HL-60 (cell line): ENCODE results near the gene FOXP1.

Experiments used
- POLR2AphosphoS5 ChIP-seq: IDR thresholded peaks from 2 replicates; pipeline ENCODE4 v1.6.1; 2012; ENCODE audit warnings: low read depth
- TF ChIP-seq, protein P1 (sequence below): IDR thresholded peaks from one replicate; pipeline ENCODE4 v1.5.1; 2011; ENCODE audit warnings: low read length, control low read depth, inconsistent platforms; ENCODE audit not compliant: insufficient read depth

DNA sequence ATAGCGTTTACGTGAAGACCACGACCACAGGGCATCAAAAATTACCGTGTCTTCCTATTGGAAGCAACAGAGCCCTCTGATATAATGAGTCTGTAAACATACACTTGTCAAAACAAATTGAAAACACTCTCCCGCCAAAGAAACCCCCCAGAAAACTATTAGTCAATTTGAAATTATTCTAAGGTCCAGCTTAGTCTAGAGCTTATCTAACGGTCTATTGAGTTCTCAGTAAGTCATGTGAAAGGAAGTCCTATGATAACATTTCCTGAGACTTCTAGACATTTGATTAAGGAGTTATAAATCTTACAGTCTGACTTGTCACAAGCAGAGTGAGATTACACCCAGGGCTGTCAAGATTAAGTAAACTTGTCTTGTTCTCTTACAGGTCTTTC is 356.3 kb downstream of the FOXP1 start:
- no peak for TF ChIP-seq POLR2AphosphoS5
- TF ChIP-seq, protein P1, sequence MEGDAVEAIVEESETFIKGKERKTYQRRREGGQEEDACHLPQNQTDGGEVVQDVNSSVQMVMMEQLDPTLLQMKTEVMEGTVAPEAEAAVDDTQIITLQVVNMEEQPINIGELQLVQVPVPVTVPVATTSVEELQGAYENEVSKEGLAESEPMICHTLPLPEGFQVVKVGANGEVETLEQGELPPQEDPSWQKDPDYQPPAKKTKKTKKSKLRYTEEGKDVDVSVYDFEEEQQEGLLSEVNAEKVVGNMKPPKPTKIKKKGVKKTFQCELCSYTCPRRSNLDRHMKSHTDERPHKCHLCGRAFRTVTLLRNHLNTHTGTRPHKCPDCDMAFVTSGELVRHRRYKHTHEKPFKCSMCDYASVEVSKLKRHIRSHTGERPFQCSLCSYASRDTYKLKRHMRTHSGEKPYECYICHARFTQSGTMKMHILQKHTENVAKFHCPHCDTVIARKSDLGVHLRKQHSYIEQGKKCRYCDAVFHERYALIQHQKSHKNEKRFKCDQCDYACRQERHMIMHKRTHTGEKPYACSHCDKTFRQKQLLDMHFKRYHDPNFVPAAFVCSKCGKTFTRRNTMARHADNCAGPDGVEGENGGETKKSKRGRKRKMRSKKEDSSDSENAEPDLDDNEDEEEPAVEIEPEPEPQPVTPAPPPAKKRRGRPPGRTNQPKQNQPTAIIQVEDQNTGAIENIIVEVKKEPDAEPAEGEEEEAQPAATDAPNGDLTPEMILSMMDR, result no peak
